HG03060 (cell line): Measurements from ENCODE around the gene BCL2L14.
"Not testable (repeated sequence)": the region's sequence is repeated elsewhere in the genome, so short reads cannot be mapped to it uniquely, and the experiment has no call there.

ENCODE experiments used
- ATAC-seq: cut with Tn5 transposase; IDR thresholded peaks from one replicate; pipeline ENCODE4 v1.9.1; 2021; ENCODE audit warnings: low read depth, moderate number of reproducible peaks; ENCODE audit not compliant: unreplicated experiment

Gene BCL2L14

GRCh38 chr12:12098691-12099015 is 27.9 kb downstream of the BCL2L14 start:
- no peak for ATAC-seq

GRCh38 chr12:12099102-12099501 is 28.4 kb downstream of the BCL2L14 start:
- ATAC-seq = no peak

GRCh38 chr12:12107678-12108077 is 36.9 kb downstream of the BCL2L14 start:
- ATAC-seq = no peak

GRCh38 chr12:12108441-12109058 is 37.8 kb downstream of the BCL2L14 start:
- ATAC-seq = no peak

GRCh38 chr12:12110923-12111555 is 40.3 kb downstream of the BCL2L14 start:
- not testable (repeated sequence) for ATAC-seq

GRCh38 chr12:12115514-12115913 is 44.8 kb downstream of the BCL2L14 start:
- ATAC-seq = no peak

- no peak for ATAC-seq
Observed at GRCh38 chr12:12116677-12117076, 45.9 kb downstream of the BCL2L14 start.

GRCh38 chr12:12121061-12121460 is 50.3 kb downstream of the BCL2L14 start:
- ATAC-seq = no peak

- ATAC-seq = no peak
Observed at GRCh38 chr12:12123036-12123604, 52.4 kb downstream of the BCL2L14 start.

GRCh38 chr12:12126551-12126950 is 55.8 kb downstream of the BCL2L14 start:
- no peak for ATAC-seq

GRCh38 chr12:12127304-12127703 is 56.6 kb downstream of the BCL2L14 start:
- ATAC-seq = no peak

GRCh38 chr12:12128670-12129069 is 57.9 kb downstream of the BCL2L14 start:
- no peak for ATAC-seq

GRCh38 chr12:12133259-12133658 is 62.5 kb downstream of the BCL2L14 start:
- no peak for ATAC-seq

GRCh38 chr12:12133785-12134184 is 63.0 kb downstream of the BCL2L14 start:
- no peak for ATAC-seq

- no peak for ATAC-seq
Observed at GRCh38 chr12:12138203-12139154, 67.7 kb downstream of the BCL2L14 start.

GRCh38 chr12:12141000-12141399 is 70.3 kb downstream of the BCL2L14 start:
- no peak for ATAC-seq

- not testable (repeated sequence) for ATAC-seq
Observed at GRCh38 chr12:12144531-12144930, 73.8 kb downstream of the BCL2L14 start.

GRCh38 chr12:12147111-12147510 is 76.4 kb downstream of the BCL2L14 start:
- ATAC-seq = no peak
